PFSK-1 (cell line): ENCODE results near the gene KRTAP10-1.

Source experiments
- FOXP2 ChIP-seq: optimal IDR thresholded peaks from 2 replicates; pipeline ENCODE3; 2011; ENCODE audit warnings: borderline replicate concordance, control low read depth, inconsistent platforms; ENCODE audit not compliant: insufficient read depth; ENCODE audit errors: extremely low read length, extremely low read depth
- POLR2AphosphoS5 ChIP-seq: IDR thresholded peaks from 2 replicates; pipeline ENCODE4 v1.6.1; 2012; ENCODE audit warnings: low read depth, mild to moderate bottlenecking, control low read depth, low read length, moderate library complexity
- SIN3A ChIP-seq: IDR thresholded peaks from 2 replicates; pipeline ENCODE4 v1.6.1; 2012; ENCODE audit warnings: mild to moderate bottlenecking, low read length, moderate library complexity, borderline replicate concordance; ENCODE audit not compliant: insufficient read depth
- TAF1 ChIP-seq: IDR thresholded peaks from 2 replicates; pipeline ENCODE4 v1.6.1; 2012; ENCODE audit warnings: low read length, control low read depth, borderline replicate concordance; ENCODE audit not compliant: insufficient read depth
- TF ChIP-seq, protein P1 (sequence below), 2 experiments: IDR thresholded peaks; 2 replicates each; pipeline versions ENCODE4 v1.6.1 to v1.8.0; 2011 to 2012; ENCODE audit warnings: low read depth in 2 of 2, low read length in 2 of 2, control low read depth in 1 of 2, inconsistent platforms in 1 of 2, mild to moderate bottlenecking in 1 of 2, moderate library complexity in 1 of 2; ENCODE audit not compliant: insufficient read depth in 1 of 2

Gene KRTAP10-1

DNA sequence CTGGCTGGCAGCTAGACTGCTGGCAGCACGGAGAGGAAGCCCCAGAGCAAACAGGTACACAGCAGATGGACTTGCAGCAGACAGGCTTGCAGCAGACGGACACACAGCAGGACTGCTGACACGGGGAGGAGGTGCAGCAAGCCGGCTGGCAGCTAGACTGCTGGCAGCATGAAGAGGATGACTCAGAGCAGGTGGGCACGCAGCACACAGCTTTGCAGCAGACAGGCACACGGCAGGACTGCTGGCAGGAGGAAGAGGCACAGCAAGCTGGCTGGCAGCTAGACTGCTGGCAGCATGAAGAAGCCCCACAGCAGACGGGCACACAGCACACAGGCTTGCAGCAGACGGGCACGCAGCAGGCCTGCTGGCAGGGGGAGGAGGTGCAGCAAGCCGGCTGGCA, 10.8 kb upstream of the KRTAP10-1 start:
- TF ChIP-seq SIN3A (no peak), FOXP2 (no peak), TAF1 (no peak), POLR2AphosphoS5 (no peak)
- TF ChIP-seq, protein P1, sequence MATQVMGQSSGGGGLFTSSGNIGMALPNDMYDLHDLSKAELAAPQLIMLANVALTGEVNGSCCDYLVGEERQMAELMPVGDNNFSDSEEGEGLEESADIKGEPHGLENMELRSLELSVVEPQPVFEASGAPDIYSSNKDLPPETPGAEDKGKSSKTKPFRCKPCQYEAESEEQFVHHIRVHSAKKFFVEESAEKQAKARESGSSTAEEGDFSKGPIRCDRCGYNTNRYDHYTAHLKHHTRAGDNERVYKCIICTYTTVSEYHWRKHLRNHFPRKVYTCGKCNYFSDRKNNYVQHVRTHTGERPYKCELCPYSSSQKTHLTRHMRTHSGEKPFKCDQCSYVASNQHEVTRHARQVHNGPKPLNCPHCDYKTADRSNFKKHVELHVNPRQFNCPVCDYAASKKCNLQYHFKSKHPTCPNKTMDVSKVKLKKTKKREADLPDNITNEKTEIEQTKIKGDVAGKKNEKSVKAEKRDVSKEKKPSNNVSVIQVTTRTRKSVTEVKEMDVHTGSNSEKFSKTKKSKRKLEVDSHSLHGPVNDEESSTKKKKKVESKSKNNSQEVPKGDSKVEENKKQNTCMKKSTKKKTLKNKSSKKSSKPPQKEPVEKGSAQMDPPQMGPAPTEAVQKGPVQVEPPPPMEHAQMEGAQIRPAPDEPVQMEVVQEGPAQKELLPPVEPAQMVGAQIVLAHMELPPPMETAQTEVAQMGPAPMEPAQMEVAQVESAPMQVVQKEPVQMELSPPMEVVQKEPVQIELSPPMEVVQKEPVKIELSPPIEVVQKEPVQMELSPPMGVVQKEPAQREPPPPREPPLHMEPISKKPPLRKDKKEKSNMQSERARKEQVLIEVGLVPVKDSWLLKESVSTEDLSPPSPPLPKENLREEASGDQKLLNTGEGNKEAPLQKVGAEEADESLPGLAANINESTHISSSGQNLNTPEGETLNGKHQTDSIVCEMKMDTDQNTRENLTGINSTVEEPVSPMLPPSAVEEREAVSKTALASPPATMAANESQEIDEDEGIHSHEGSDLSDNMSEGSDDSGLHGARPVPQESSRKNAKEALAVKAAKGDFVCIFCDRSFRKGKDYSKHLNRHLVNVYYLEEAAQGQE (IDR thresholded peaks at IDR 0.05; ENCODE audit: insufficient read depth in 1 of 2, low read depth in 2 of 2, low read length in 2 of 2): no peak

DNA sequence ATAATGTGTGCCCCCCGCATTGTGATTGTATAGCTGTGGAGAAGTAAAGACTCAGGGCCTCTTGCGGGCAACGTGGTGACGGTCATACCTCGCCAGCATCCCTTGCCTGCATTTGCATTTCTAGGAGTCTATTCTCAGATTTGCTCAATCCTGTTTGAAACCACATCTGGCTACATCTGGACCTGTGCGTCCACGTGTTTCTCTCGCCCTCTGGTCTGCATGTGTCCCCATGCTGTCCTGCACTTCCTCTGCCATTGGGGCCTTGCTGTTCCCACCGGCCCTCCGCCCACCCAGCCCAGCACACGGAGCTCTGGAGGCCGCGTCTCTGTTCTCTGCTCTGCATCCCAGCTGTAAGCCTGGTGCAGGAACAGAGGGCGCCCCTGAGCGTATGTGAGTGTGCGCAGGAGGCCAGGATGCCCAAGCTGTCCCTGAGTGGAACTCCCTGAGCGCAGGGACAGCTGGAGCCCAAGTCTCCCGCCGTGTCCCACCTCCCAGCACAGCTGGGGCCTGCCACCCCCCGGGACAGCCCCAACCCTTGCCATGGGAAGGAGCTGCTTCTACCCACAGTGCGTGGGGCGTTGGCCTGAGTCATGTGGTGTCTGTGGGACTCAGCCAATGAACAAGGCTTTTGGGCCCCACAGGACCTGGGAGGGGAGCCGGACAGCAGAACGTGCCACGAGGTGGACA, 9.7 kb upstream of the KRTAP10-1 start:
- TF ChIP-seq, protein P1 (IDR thresholded peaks at IDR 0.05; ENCODE audit: insufficient read depth in 1 of 2, low read depth in 2 of 2, low read length in 2 of 2): no peak
- TF ChIP-seq FOXP2: no peak
- TF ChIP-seq POLR2AphosphoS5: no peak
- no peak for TF ChIP-seq TAF1

DNA sequence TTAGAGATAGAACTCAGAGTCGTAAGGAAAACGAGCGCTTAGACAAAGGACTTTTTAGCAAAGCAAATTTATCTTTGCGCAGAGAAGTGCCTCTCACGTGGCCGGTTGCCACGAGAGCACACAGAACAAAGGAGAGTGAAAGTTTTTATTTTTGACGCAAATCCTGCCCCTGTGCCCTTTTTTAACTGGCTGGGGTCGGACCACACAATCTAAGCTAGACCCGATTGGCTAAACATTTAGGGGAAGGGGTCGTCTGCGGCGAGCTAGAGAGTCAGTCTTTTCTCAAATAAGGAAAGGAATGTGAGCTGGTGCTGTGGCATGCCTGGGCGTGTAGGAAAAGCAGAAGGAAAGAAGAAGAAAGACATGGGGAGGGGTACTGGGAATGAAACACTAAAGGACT, 8.9 kb upstream of the KRTAP10-1 start:
- TF ChIP-seq TAF1: no peak
- TF ChIP-seq POLR2AphosphoS5: no peak

DNA sequence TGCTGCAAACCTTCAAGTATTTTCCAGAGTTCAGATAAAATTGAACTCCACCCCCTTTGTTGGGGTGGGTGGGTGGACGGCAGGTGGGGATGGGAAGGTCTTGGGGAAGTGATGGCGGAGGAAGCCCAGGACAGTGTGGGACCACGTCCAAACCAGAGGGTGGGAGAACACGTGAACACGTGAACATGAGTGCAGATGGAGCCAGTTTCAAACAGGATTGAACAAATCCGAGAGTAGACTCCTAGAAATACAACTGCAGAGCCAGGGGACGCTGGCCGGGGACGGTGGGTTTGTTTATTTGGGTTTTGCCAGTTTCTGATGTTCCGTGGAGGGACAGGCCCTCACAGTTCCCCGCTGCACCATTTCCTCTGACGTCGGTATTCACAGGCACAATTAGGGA, 8.4 kb upstream of the KRTAP10-1 start:
- TF ChIP-seq, protein P1 (IDR thresholded peaks at IDR 0.05; ENCODE audit: insufficient read depth in 1 of 2, low read depth in 2 of 2, low read length in 2 of 2): no peak
- TF ChIP-seq TAF1 (no peak), FOXP2 (no peak), POLR2AphosphoS5 (no peak), SIN3A (no peak)

DNA sequence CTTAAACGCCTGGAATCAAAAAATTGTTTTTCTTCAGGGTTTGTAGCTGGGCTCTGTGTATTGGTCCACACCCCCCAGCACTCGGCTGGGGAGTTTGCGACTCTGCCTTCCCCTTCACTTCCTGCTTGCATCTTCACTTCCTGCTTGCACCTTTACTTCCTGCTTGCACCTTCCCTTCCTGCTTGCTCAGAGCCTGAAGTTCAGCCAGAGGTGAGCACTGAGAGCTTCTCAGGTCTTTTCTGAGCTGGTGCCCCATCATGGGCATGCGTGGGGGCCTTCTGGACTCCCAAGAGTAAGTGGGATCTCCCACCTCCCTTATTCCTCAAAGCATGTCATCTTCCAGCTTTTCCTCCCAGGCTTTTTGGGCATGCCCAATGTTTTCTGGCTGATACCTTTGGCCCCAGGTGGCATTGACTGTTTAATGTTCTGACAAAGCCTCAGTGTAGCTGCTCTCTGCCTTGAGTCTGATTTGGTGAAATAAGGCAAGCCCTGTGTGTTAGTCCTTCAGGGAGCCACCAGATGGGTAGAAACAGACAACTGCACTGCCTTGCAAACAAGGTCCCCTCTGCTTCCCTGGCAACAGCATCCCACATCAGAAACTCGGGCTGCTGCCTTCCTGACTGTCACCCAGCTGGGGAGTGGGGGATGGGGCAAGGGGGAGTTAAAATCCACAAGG, 7.8 kb upstream of the KRTAP10-1 start:
- TF ChIP-seq, protein P1 (IDR thresholded peaks at IDR 0.05; ENCODE audit: insufficient read depth in 1 of 2, low read depth in 2 of 2, low read length in 2 of 2): no peak
- TF ChIP-seq TAF1 (no peak), SIN3A (no peak), FOXP2 (no peak), POLR2AphosphoS5 (no peak)
